Adipocyte (in vitro differentiated cells): Measurements from ENCODE around the gene RPL7L1.

Source experiments
- DNase-seq: peaks from one replicate; pipeline ENCODE4 v3.0.0-alpha.2; 2015; ENCODE audit warnings: low read depth
- H3K27me3 ChIP-seq: replicated peaks from 2 replicates; pipeline ENCODE4 v1.7.0; 2013; ENCODE audit warnings: mild to moderate bottlenecking, low read length, moderate library complexity; ENCODE audit not compliant: control insufficient read depth, insufficient read depth
- H3K36me3 ChIP-seq: 2 replicates; pipeline ENCODE4 v1.7.0; 2013; ENCODE audit warnings: low read length, mild to moderate bottlenecking, moderate library complexity; ENCODE audit not compliant: control insufficient read depth, insufficient read depth, severe bottlenecking
- H3K4me1 ChIP-seq: 2 replicates; pipeline ENCODE4 v1.7.0; 2013; ENCODE audit warnings: mild to moderate bottlenecking, low read length, moderate library complexity; ENCODE audit not compliant: control insufficient read depth, insufficient read depth
- H3K4me3 ChIP-seq: 2 replicates; pipeline ENCODE4 v1.7.0; 2013; ENCODE audit warnings: mild to moderate bottlenecking, low read length, moderate library complexity
- H3K9ac ChIP-seq: 2 replicates; pipeline ENCODE4 v1.7.0; 2013; ENCODE audit warnings: mild to moderate bottlenecking, low read length, moderate library complexity
- H3K9me3 ChIP-seq: 2 replicates; pipeline ENCODE4 v1.7.0; 2013; ENCODE audit warnings: mild to moderate bottlenecking, low read length, moderate library complexity; ENCODE audit not compliant: control insufficient read depth

The RPL7L1 gene

DNA sequence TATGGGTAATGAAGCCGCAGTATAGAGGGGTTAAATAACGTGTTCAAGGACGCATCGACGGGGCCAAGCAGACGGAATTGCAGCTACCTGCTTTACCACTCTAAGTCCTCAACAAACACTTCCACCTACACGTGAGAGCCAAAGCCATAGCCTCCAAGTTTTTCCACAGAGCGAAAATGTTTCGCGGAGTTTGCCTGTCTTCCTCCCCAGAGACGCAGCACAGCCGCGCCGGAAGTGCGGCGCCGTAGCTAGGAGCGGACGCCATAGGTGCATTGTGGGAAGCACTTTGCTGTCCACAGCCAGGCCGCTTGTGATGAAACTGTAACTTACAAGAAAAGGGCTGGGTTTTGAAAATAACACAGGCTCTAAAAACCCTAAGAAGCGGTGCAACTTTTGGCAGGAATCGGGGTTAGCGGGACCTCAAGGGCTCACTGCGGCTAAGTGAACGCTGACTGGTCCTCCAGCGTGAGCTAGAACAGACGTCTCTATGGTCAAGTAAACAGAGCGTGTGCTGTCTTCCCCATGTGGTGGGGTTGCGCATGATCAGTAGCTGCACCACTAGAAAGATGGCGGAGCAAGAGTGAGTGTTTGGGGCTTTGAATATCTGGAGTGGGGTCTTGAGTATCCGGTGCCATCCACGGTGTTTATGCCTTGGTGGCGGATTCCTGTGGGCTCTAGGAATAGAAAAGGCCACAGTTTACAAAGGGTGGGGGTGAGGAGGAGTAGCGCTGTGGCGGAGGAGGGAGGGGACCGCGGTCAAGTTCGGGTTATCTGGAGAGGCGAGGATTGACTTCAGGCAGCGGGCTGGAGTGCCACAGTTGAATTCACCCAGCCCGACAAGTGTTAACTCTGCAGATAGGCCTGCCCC is at the start of gene RPL7L1:
TSS of gene RPL7L1 (plus strand) at position 245 of the 868 bp plus-strand sequence. CDS start at position 540, 295 bp downstream.
- Histone ChIP-seq H3K36me3 (peaks cover 28% of the 10 kb centered on the region), H3K9ac (peak within 1 kb of the TSS; percentile 92), H3K27me3 (no peaks in the 10 kb centered on the region), H3K4me3 (peak within 1 kb of the TSS; percentile 84), H3K9me3 (no peaks in the 10 kb centered on the region), H3K4me1 (peaks cover 7% of the 10 kb centered on the region)
- peak; percentile 92 for DNase-seq

DNA sequence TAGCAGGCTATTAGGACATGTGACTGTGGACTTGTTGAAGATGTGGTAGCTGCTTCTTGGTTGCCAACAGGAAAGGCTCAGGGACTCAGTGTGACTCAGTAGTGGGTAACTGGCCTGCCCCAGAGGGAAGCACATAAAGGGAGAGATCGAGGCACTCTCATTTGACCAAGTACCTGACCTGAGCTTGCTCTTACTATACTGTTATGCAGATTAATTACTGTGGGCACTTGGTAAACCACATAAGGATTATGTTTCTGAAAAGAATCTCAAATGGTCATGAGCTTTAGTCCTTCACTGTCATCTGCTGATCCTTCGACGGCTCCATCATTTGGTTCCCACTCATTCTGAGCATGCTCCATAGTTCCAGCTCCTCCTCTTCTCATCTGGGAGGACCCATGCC is 48.2 kb upstream of the RPL7L1 start:
- H3K9me3 ChIP-seq, result no peaks in the 10 kb centered on the region
- H3K27me3 ChIP-seq, result no peaks in the 10 kb centered on the region
- no peak overlapping the region for H3K9ac ChIP-seq
- peaks cover 54% of the 10 kb centered on the region for H3K36me3 ChIP-seq
- H3K4me3 ChIP-seq, result no peak overlapping the region
- DNase-seq, result no peak
- no peaks in the 10 kb centered on the region for H3K4me1 ChIP-seq

DNA sequence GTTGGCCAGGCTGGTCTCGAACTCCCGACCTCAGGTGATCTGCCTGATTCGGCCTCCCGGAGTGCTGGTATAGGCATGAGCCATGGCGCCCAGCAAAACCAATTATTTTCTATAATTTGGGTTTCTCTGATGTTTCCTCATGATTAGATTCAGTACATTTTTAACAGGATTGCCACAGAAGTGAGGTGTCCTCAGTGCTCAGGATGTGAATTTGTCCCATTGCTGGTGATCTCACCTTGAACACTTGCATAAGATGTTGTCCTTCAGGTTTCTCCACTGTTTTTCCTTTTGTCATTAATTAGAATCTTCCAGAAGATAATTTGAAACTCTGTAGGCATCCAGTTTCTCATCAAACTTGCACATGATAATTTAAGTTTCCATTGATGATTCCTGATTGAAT is 45.4 kb upstream of the RPL7L1 start:
- Histone ChIP-seq H3K4me1 (no peaks in the 10 kb centered on the region), H3K9ac (no peak overlapping the region), H3K27me3 (no peaks in the 10 kb centered on the region), H3K36me3 (peaks cover 34% of the 10 kb centered on the region), H3K4me3 (no peak overlapping the region), H3K9me3 (no peaks in the 10 kb centered on the region)
- no peak for DNase-seq

DNA sequence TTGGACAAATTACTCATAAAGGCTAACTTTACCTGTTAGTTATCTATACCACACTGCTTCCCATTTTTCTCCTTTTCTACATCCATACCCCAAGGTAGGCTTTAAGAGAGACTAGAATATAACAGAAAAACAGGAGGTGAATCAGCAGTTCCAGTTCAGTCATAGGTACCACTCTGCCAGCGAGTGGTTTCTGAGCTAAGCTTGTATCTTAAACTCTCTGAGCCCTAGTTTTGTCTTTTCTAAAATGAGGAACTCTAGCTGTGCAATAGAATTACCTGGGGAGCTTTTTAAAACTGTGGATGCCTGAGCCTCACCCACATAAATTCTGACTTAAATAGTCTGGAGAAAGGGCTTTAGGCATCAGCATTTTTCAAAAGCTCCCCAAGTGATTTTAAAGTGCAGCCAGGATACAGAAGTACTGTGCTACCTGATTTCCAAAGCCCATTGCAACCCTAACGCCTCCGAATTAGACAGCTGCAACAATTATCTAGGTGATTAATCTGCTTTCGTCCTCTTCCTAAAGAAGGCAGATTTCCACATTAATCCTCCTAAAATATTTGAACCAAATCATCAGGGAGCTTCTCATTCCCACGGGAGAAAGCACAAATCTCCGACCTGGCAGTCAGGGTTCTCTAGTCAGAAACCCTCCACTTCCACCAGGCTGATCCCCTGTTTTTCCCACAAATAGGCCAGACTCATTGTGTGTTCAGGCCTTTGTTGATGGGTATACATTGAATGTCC is 37.4 kb upstream of the RPL7L1 start:
- no peak overlapping the region for H3K4me3 ChIP-seq
- no peaks in the 10 kb centered on the region for H3K27me3 ChIP-seq
- DNase-seq, result no peak
- no peaks in the 10 kb centered on the region for H3K4me1 ChIP-seq
- H3K9me3 ChIP-seq, result no peaks in the 10 kb centered on the region
- peaks cover 3% of the 10 kb centered on the region for H3K36me3 ChIP-seq
- H3K9ac ChIP-seq, result no peak overlapping the region

DNA sequence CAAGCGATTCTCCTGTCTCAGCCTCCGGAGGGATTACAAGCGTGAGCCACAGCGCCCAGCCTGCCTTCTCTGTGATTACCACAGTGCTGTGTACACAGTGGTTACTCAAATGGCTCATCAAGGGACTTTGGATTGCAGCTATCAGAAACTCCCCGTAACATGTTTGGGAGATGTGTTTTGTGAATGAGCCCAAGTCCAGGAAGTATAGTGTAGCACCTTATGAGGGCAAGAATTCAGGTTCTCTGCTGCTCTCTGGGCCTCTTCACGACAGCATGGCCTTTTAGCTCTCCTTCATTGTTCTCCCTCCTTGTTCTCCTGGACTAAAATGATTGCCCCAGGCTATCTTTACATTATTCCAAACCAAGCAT is 34.1 kb upstream of the RPL7L1 start:
- DNase-seq, result no peak
- Histone ChIP-seq H3K9me3 (no peaks in the 10 kb centered on the region), H3K36me3 (peaks cover 3% of the 10 kb centered on the region), H3K4me3 (no peak overlapping the region), H3K9ac (no peak overlapping the region), H3K4me1 (no peaks in the 10 kb centered on the region), H3K27me3 (no peaks in the 10 kb centered on the region)

DNA sequence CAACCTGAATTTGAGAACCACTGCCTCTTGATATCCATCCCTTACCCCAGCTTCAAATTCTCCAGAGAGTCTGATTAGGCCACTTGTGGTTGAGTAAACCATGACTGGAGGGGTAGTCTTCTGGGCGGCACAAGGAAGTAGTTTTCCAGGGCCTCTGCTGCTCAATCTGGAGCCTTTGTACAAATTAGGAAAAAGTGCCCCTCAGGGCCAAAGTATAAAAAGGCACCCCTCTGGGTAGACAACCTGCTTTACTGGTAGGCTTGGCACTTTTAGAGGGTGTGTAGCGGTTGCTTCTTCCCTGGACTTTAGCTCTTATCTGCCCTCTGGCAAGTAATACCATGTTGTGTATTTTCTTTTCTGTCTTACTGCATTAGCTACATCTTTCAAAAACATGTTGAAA is 32.9 kb upstream of the RPL7L1 start:
- no peaks in the 10 kb centered on the region for H3K27me3 ChIP-seq
- peaks cover 3% of the 10 kb centered on the region for H3K36me3 ChIP-seq
- no peak for DNase-seq
- H3K4me1 ChIP-seq, result no peaks in the 10 kb centered on the region
- no peak overlapping the region for H3K4me3 ChIP-seq
- H3K9ac ChIP-seq, result no peak overlapping the region
- no peaks in the 10 kb centered on the region for H3K9me3 ChIP-seq

DNA sequence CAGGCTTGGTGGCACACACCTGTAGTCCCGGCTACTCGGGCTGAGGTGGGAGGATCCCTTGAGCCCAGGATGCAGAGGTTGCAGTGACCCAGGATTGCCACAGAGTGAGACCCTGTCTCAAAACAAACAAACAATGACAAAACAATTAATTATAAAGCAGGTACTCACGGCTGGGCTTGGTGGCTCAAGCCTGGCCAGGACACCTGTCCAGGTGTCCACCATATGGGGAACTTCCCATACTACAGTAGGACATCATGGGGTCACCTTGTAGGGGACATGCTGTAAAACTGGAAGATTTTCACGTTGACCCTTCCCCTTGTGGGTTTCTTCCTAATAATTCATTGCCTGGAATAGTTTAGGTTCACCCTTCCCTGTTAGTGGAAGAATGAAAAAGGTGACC is 30.7 kb upstream of the RPL7L1 start:
- H3K36me3 ChIP-seq, result peaks cover 15% of the 10 kb centered on the region
- H3K4me1 ChIP-seq, result no peaks in the 10 kb centered on the region
- H3K9me3 ChIP-seq, result no peaks in the 10 kb centered on the region
- no peak for DNase-seq
- H3K9ac ChIP-seq, result no peak overlapping the region
- H3K4me3 ChIP-seq, result no peak overlapping the region
- H3K27me3 ChIP-seq, result no peaks in the 10 kb centered on the region

DNA sequence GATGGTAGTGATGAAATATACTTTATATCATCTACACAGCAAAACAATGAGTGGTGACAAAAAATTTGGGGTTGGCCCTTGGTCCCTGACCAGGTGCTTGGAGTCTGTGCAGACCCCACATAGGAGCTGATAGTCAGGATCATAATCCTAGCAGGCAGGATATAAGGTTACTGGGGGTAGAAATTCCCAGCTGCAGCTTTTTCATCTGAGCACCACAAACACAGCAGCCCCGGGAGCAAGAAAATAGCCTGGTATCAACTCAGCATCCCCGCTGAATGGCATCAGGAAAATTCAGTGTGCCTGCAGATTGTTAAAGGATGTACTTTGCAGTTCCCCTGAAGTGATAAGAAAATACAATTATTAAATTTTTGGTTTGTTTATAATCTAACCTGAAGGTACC is 27.8 kb upstream of the RPL7L1 start:
- DNase-seq, result no peak
- Histone ChIP-seq H3K4me3 (no peak overlapping the region), H3K4me1 (no peaks in the 10 kb centered on the region), H3K36me3 (peaks cover 30% of the 10 kb centered on the region), H3K9me3 (no peaks in the 10 kb centered on the region), H3K9ac (no peak overlapping the region), H3K27me3 (no peaks in the 10 kb centered on the region)

DNA sequence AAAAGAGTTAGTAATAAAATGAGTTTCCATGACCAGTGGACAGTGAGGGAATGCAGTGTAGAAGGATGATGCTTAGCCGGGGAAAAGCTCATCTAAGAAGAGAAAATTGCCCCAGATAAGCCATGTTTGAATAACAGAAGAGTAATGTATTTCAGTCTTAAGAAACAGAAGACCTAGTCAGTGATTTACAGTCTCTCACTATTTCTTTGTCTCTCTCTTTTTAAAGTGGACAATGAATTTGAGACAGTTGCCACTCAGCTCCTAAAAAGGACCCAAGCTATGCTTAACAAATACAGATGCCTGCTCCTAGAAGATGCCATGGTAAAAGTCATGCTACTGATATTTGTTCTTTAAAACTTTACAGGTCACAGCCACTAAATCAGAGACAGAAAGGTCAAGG is 19.4 kb upstream of the RPL7L1 start:
- no peaks in the 10 kb centered on the region for H3K9me3 ChIP-seq
- H3K4me1 ChIP-seq, result peaks cover 3% of the 10 kb centered on the region
- no peak for DNase-seq
- no peaks in the 10 kb centered on the region for H3K27me3 ChIP-seq
- peaks cover 76% of the 10 kb centered on the region for H3K36me3 ChIP-seq
- H3K4me3 ChIP-seq, result no peak overlapping the region
- H3K9ac ChIP-seq, result no peak overlapping the region

DNA sequence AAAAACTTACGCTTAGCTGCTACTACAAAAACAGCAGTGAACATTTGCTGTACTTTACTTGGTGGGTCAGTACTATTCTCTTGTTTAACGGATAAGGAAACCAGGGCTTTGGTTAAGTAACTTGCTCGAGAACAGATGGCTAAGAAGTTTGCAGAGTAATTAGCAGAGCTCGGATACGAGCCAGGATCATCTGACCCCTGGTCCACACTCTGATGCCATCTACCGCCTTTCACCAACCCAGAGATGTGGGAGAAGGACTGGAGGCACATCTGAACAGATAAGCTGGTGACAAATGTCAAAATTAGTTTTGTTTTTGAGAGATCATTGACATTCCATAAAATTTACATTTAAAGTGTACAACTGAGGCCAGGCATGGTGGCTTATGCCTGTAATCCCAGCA is 18.9 kb upstream of the RPL7L1 start:
- no peak for DNase-seq
- peaks cover 3% of the 10 kb centered on the region for H3K4me1 ChIP-seq
- no peaks in the 10 kb centered on the region for H3K9me3 ChIP-seq
- H3K27me3 ChIP-seq, result no peaks in the 10 kb centered on the region
- H3K36me3 ChIP-seq, result peaks cover 75% of the 10 kb centered on the region
- no peak overlapping the region for H3K9ac ChIP-seq
- no peak overlapping the region for H3K4me3 ChIP-seq

DNA sequence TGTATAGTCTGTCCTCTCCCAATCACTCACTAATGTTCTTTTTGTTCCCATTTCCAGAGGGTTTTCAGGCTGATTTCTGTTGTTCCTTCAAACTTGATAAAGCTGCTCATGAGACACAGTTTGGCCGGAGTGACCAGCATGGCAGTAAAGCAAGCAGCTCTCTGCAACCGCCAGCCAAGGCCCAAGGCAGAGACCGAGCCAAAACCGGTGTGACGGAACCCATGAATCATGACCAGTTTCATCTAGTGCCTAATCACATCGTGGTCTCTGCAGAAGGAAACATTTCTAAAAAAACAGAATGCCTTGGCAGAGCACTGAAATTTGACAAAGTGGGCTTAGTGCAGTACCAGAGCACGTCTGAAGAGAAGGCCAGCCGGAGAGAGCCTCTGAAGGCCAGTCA is 14.8 kb upstream of the RPL7L1 start:
- no peaks in the 10 kb centered on the region for H3K27me3 ChIP-seq
- H3K4me1 ChIP-seq, result peaks cover 3% of the 10 kb centered on the region
- DNase-seq, result no peak
- peaks cover 59% of the 10 kb centered on the region for H3K36me3 ChIP-seq
- no peaks in the 10 kb centered on the region for H3K9me3 ChIP-seq
- H3K4me3 ChIP-seq, result no peak overlapping the region
- H3K9ac ChIP-seq, result no peak overlapping the region
